CD14-positive monocyte (primary cell): ENCODE measurements around the gene MTUS2. TPM values are rescaled to one million over a fixed set of nuclear protein-coding genes. Genes with fewer than 3 reads are reported as not detected.

Experiments
- DNase-seq, 3 donors: peaks; one replicate each; pipeline ENCODE4 v3.0.0-alpha.2; 2011 to 2022
- H2AFZ ChIP-seq: 2 replicates; pipeline ENCODE4 v1.6.0; 2012; ENCODE audit warnings: mild to moderate bottlenecking, low read depth, low read length, inconsistent platforms; ENCODE audit not compliant: insufficient read depth, poor library complexity, severe bottlenecking
- H3K27ac ChIP-seq, 2 donors: 1 replicate in 1 of 2; 2 replicates in 1 of 2; pipeline ENCODE4 v1.5.1; 2012 to 2013; ENCODE audit warnings: low read length in 2 of 2, control low read depth in 1 of 2, inconsistent platforms in 1 of 2, low read depth in 1 of 2, mild to moderate bottlenecking in 1 of 2
- H3K27me3 ChIP-seq, 2 donors: one replicate each; pipeline versions ENCODE4 v1.6.0 to v1.6.1; 2011 to 2013; ENCODE audit warnings: low read length in 2 of 2; ENCODE audit not compliant: control insufficient read depth in 2 of 2, insufficient read depth in 2 of 2
- H3K36me3 ChIP-seq, 2 donors: replicated peaks in 1 of 2; 1 replicate in 1 of 2; 2 replicates in 1 of 2; pipeline versions ENCODE4 v1.5.1 to v1.6.1; 2012 to 2013; ENCODE audit warnings: low read length in 2 of 2, control low read depth in 1 of 2, inconsistent platforms in 1 of 2, mild to moderate bottlenecking in 1 of 2; ENCODE audit not compliant: insufficient read depth in 2 of 2, control insufficient read depth in 1 of 2
- H3K4me1 ChIP-seq, 2 donors: 1 replicate in 1 of 2; 2 replicates in 1 of 2; pipeline versions ENCODE4 v1.5.1 to v1.6.1; 2012 to 2013; ENCODE audit warnings: low read length in 2 of 2, control low read depth in 1 of 2, inconsistent platforms in 1 of 2, mild to moderate bottlenecking in 1 of 2, moderate library complexity in 1 of 2; ENCODE audit not compliant: insufficient read depth in 2 of 2, control insufficient read depth in 1 of 2
- H3K4me2 ChIP-seq: replicated peaks from 2 replicates; pipeline ENCODE3; 2012; ENCODE audit warnings: low read length, moderate library complexity, mild to moderate bottlenecking; ENCODE audit not compliant: poor library complexity, severe bottlenecking; ENCODE audit errors: extremely low read depth
- H3K4me3 ChIP-seq, 3 experiments: fragments of 200-600 bp in 1 of 3; sonication (generic) in 1 of 3; replicated peaks in 1 of 3; 1 replicate in 2 of 3; 2 replicates in 1 of 3; pipeline ENCODE4 v1.5.1; 2011 to 2013; ENCODE audit warnings: low read length in 3 of 3, mild to moderate bottlenecking in 3 of 3, control low read depth in 2 of 3, low read depth in 2 of 3, inconsistent platforms in 1 of 3, moderate library complexity in 1 of 3
- H3K79me2 ChIP-seq: 2 replicates; pipeline ENCODE4 v1.6.0; 2012; ENCODE audit warnings: mild to moderate bottlenecking, control low read depth, inconsistent platforms, low read length, moderate library complexity; ENCODE audit not compliant: insufficient read depth
- H3K9ac ChIP-seq: 2 replicates; pipeline ENCODE4 v1.6.0; 2017; ENCODE audit warnings: low read length, mild to moderate bottlenecking; ENCODE audit not compliant: insufficient read depth, poor library complexity, severe bottlenecking
- H3K9me3 ChIP-seq, 2 donors: replicated peaks in 1 of 2; 1 replicate in 1 of 2; 2 replicates in 1 of 2; pipeline versions ENCODE4 v1.5.1 to v1.6.1; 2012 to 2013; ENCODE audit warnings: low read length in 2 of 2, control low read depth in 1 of 2; ENCODE audit not compliant: control insufficient read depth in 1 of 2, insufficient read depth in 1 of 2
- H4K20me1 ChIP-seq: 2 replicates; pipeline ENCODE4 v1.6.0; 2012; ENCODE audit warnings: mild to moderate bottlenecking, low read length, control low read depth, moderate library complexity; ENCODE audit not compliant: insufficient read depth
- H3K27ac Mint-ChIP-seq, 7 donors: one replicate each; pipeline ENCODE4 v1.8.0; 2020; ENCODE audit warnings: mild to moderate bottlenecking in 7 of 7, mixed read lengths in 7 of 7, moderate library complexity in 6 of 7, inconsistent platforms in 2 of 7
- H3K27me3 Mint-ChIP-seq, 3 donors: one replicate each; pipeline ENCODE4 v1.8.0; 2021 to 2022; ENCODE audit warnings: low read depth in 3 of 3, mild to moderate bottlenecking in 3 of 3, mixed read lengths in 3 of 3, moderate library complexity in 3 of 3, inconsistent platforms in 1 of 3
- H3K36me3 Mint-ChIP-seq, 2 donors: one replicate each; pipeline ENCODE4 v1.8.0; 2020; ENCODE audit warnings: mixed read lengths in 2 of 2, inconsistent platforms in 1 of 2, mild to moderate bottlenecking in 1 of 2
- H3K4me1 Mint-ChIP-seq: one replicate; pipeline ENCODE4 v1.8.0; 2020; ENCODE audit warnings: mild to moderate bottlenecking, mixed read lengths
- H3K4me3 Mint-ChIP-seq, 2 donors: one replicate each; pipeline ENCODE4 v1.8.0; 2020; ENCODE audit warnings: mild to moderate bottlenecking in 2 of 2, mixed read lengths in 2 of 2, moderate library complexity in 1 of 2
- H3K9me3 Mint-ChIP-seq, 7 donors: one replicate each; pipeline ENCODE4 v1.8.0; 2020 to 2022; ENCODE audit warnings: mixed read lengths in 7 of 7, mild to moderate bottlenecking in 6 of 7, moderate library complexity in 6 of 7, inconsistent platforms in 2 of 7
- WGBS: methylation state at CpG from one replicate; pipeline ENCODE4 v1.1.5; 2013; ENCODE audit warnings: missing lambda C conversion rate; ENCODE audit not compliant: insufficient coverage; 5-methylcytosine and 5-hydroxymethylcytosine counted together
- intact Hi-C, 2 donors: fragments of 100-400 bp; cut with micrococcal nuclease; formaldehyde crosslinking; loops; one replicate each; pipeline versions ENCODE4 v1.15.0 to v1.15.1; 2023
- polyA plus RNA-seq, 3 donors: library from polyadenylated mRNA; depleted of rRNA in 1 of 3; unstranded in 2 of 3; stranded (reverse) in 1 of 3; fragments of 300-500 nt in 2 of 3; fragments of >200 nt in 1 of 3; fragmentation: Illumina TruSeq in 2 of 3; gene quantifications; 1 replicate in 2 of 3; 2 replicates in 1 of 3; pipeline ENCODE4 v1.2.3, GENCODE V29; 2012 to 2021
- TF ChIP-seq, protein P1 (sequence below): fragments of 200-600 bp; IDR thresholded peaks from one replicate; pipeline ENCODE4 v1.8.0; 2022; ENCODE audit warnings: antibody characterized with exemption, mild to moderate bottlenecking

The MTUS2 gene
- polyA plus RNA-seq, 3 donors = 0.04 TPM; not detected in 2

DNA sequence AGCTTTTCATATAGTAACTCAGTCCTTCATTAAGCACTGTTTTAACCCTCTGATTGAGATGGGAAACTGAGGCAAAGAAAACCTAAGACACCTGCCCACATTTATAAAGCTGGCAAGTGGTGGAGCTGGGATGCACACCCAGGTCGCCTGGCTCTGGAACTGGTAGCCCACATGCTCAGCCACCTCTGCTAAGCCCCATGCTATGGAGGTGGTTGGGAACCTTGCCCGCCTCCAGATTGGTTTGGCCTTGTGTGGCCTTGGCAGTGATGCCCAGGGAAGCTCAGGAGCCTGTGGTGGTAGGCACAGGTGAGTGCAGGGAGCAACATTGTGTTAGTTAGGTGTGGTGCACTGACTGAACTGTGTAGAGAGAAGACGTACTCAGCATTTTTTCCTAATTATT is 370.2 kb downstream of the MTUS2 start:
- WGBS = 100% methylated on average over 1 of the region's 3 CpGs
- Histone ChIP-seq H3K4me2 (no peak overlapping the region), H3K9ac (no peak overlapping the region), H3K4me1 (no peaks in the 10 kb centered on the region), H3K27me3 (no peaks in the 10 kb centered on the region), H2AFZ (no peak overlapping the region), H3K9me3 (peaks cover 0 to 12% of the 10 kb centered on the region in 2 donors), H3K4me3 (no peak overlapping the region), H3K27ac (no peak overlapping the region), H3K36me3 (no peaks in the 10 kb centered on the region), H3K79me2 (no peaks in the 10 kb centered on the region), H4K20me1 (no peaks in the 10 kb centered on the region)
- Mint-ChIP-seq H3K36me3 (no peaks in the 10 kb centered on the region), H3K27ac (no peak overlapping the region), H3K4me1 (no peaks in the 10 kb centered on the region), H3K9me3 (peaks cover 6 to 26% (median 12%) of the 10 kb centered on the region in 7 donors), H3K4me3 (no peak overlapping the region), H3K27me3 (peaks cover 0 to 3% (median 0%) of the 10 kb centered on the region in 3 donors)
- intact Hi-C loops = no loop called here
- TF ChIP-seq, protein P1, sequence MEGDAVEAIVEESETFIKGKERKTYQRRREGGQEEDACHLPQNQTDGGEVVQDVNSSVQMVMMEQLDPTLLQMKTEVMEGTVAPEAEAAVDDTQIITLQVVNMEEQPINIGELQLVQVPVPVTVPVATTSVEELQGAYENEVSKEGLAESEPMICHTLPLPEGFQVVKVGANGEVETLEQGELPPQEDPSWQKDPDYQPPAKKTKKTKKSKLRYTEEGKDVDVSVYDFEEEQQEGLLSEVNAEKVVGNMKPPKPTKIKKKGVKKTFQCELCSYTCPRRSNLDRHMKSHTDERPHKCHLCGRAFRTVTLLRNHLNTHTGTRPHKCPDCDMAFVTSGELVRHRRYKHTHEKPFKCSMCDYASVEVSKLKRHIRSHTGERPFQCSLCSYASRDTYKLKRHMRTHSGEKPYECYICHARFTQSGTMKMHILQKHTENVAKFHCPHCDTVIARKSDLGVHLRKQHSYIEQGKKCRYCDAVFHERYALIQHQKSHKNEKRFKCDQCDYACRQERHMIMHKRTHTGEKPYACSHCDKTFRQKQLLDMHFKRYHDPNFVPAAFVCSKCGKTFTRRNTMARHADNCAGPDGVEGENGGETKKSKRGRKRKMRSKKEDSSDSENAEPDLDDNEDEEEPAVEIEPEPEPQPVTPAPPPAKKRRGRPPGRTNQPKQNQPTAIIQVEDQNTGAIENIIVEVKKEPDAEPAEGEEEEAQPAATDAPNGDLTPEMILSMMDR = no peak
- DNase-seq = no peak

DNA sequence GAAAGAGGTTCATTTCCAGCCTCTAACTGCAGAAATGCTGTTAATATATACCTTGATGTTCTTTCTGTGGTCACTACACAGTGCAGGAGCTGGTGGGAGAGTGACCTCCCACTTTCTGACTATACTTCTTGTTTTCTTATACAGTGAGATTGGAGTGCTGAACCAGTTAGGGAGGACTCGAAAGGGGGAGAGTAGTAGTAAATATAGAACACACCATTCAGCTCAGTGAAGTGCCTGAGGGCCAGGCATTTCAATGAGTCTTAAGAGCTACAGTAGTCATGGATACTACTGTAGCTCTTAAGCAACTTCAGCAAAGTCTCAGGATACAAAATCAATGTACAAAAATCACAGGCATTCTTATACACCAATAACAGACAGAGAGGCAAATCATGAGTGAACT is 372.9 kb downstream of the MTUS2 start:
- DNase-seq = no peak
- H3K79me2 ChIP-seq = no peaks in the 10 kb centered on the region
- intact Hi-C loops = no loop called here
- TF ChIP-seq, protein P1 = no peak
- peaks cover 0 to 8% of the 10 kb centered on the region in 2 donors for H3K9me3 ChIP-seq
- peaks cover 7 to 23% (median 13%) of the 10 kb centered on the region in 7 donors for H3K9me3 Mint-ChIP-seq
- H3K36me3 Mint-ChIP-seq = no peaks in the 10 kb centered on the region
- no peak overlapping the region for H2AFZ ChIP-seq
- peaks cover 11% of the 10 kb centered on the region for H3K4me1 Mint-ChIP-seq
- H3K27me3 ChIP-seq = no peaks in the 10 kb centered on the region
- no peaks in the 10 kb centered on the region for H4K20me1 ChIP-seq
- H3K27me3 Mint-ChIP-seq = peaks cover 0 to 3% (median 0%) of the 10 kb centered on the region in 3 donors
- no peak overlapping the region for H3K4me3 ChIP-seq
- no peak overlapping the region for H3K9ac ChIP-seq
- H3K36me3 ChIP-seq = no peaks in the 10 kb centered on the region
- no peak overlapping the region for H3K27ac ChIP-seq
- WGBS = no CpG with 5 or more reads among the region's 1 CpG
- H3K4me2 ChIP-seq = no peak overlapping the region
- H3K4me1 ChIP-seq = peaks cover 0 to 5% of the 10 kb centered on the region in 2 donors
- no peak overlapping the region for H3K27ac Mint-ChIP-seq
- no peak overlapping the region for H3K4me3 Mint-ChIP-seq
